Measurements from ENCODE around the gene FOXO3B.
"Not testable (repeated sequence)": the region's sequence is repeated elsewhere in the genome, so short reads cannot be mapped to it uniquely, and the experiment has no call there.

The FOXO3B gene

GRCh38 chr17:18681767-18682571 is at the start of gene FOXO3B:
FOXO3B (minus strand) TSS chr17:18682314; CDS start chr17:18681651, 663 bp downstream.
- peak; percentile 71 to 80 for DNase-seq

- not testable (repeated sequence) for DNase-seq
Observed at GRCh38 chr17:18723509-18723908, 41.4 kb upstream of the FOXO3B start.

- not testable (repeated sequence) for DNase-seq
Observed at GRCh38 chr17:18722612-18723011, 40.5 kb upstream of the FOXO3B start.

- DNase-seq, result not testable (repeated sequence)
Observed at GRCh38 chr17:18721775-18722547, 39.8 kb upstream of the FOXO3B start.

- DNase-seq, result not testable (repeated sequence)
Observed at GRCh38 chr17:18719428-18720110, 37.5 kb upstream of the FOXO3B start.

GRCh38 chr17:18718643-18719427 is 36.7 kb upstream of the FOXO3B start:
- not testable (repeated sequence) for DNase-seq

GRCh38 chr17:18712354-18712999 is 30.4 kb upstream of the FOXO3B start:
- peak in 1 of 2 donors; percentile 41 for DNase-seq

- not testable (repeated sequence) for DNase-seq
Observed at GRCh38 chr17:18708215-18708614, 26.1 kb upstream of the FOXO3B start.

- not testable (repeated sequence) for DNase-seq
Observed at GRCh38 chr17:18705955-18706354, 23.8 kb upstream of the FOXO3B start.

- not testable (repeated sequence) for DNase-seq
Observed at GRCh38 chr17:18698473-18699103, 16.5 kb upstream of the FOXO3B start.

GRCh38 chr17:18695143-18695542 is 13.0 kb upstream of the FOXO3B start:
- DNase-seq, result not testable (repeated sequence)

GRCh38 chr17:18682668-18683067 is 554 bp upstream of the FOXO3B start:
- DNase-seq, result not testable (repeated sequence)

GRCh38 chr17:18677381-18677780 is 4.7 kb downstream of the FOXO3B start:
- not testable (repeated sequence) for DNase-seq

GRCh38 chr17:18676928-18677327 is 5.2 kb downstream of the FOXO3B start:
- not testable (repeated sequence) for DNase-seq

GRCh38 chr17:18672395-18673227 is 9.5 kb downstream of the FOXO3B start:
- DNase-seq, result not testable (repeated sequence)

- not testable (repeated sequence) for DNase-seq
Observed at GRCh38 chr17:18668625-18669024, 13.5 kb downstream of the FOXO3B start.

- not testable (repeated sequence) for DNase-seq
Observed at GRCh38 chr17:18667535-18667934, 14.6 kb downstream of the FOXO3B start.

GRCh38 chr17:18666326-18666725 is 15.8 kb downstream of the FOXO3B start:
- not testable (repeated sequence) for DNase-seq

GRCh38 chr17:18661924-18662624 is 20.0 kb downstream of the FOXO3B start:
- not testable (repeated sequence) for DNase-seq

All from hippocampal formation (tissue), 2 donors.